ENCODE measurements around the gene KLF1.

KLF1 gene

DNA sequence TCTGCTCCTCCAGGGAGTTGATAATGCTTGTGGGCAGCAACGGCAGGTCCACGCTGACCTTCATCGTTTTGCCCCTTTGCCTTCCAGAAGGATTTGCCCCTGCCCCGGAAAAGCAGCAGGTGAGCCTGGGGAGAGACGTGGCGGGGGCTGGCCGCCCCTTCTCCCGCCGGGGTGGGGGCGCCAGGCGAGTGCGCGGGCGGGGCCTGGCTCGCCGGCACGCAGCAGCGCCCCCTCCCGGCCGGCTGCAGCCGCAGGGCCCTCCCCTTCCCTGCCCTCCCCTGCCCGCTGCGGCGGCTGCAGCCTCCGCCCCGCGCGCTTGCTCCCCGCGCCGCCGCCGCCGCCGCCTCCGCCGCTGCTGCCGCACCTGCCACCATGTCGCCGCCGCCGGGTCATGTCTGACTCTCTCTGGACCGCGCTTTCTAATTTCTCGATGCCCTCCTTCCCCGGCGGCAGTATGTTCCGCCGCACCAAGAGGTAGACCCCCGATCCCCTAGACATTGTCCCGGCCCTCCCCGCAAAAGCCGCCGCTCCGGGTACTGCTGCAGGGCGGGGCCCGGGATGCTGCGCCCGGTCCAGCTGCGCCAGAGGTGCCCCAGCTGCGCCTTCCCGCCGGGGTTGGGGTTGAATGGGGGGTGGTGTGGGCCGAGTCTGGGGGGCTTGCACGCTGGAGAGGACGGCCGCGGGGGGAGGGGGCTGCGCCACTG is 48.7 kb downstream of the KLF1 start, which contains the start of gene MAST1:
MAST1 (plus strand) TSS at position 334 of the 704 bp plus-strand sequence; CDS start at position 392, 58 bp downstream.
- DNase-seq (ENCODE audit: low read depth): no peak

DNA sequence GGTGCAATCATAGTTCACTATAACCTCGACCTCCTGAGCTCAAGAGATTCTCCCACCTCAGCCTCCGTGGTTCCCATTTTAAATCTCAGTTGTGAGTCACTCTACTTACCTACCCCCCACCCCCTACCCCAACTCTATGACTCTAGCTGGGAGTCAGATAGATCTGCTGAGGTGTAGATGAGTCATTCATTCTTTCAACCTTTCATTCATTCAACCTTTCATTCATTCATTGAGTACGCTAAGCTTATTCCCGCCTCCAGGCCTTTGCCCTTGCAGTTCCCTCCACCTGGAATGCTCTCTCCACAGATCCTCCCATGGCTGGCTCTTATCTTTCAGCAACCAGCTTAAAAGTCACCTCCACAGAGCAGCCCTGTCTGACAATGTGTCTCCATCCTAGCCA is 49.8 kb downstream of the KLF1 start:
- DNase-seq (ENCODE audit: low read depth): no peak

DNA sequence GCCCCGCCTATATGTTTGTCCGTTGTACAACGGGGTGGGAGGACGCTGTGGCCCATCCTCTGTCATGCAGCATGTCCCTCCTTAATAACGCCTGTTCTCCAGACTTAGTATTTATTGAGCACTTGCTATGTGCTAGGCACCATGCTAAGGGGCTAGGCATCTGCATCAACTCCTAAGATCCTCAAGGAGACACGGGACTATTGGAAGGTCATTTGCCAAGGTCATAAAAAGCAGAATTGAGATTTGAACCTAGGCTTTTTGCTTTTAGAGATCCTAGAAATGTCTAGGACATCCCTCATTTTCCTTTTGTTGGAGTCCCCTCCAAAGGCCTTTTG is 50.5 kb downstream of the KLF1 start:
- no peak for DNase-seq (ENCODE audit: low read depth)

DNA sequence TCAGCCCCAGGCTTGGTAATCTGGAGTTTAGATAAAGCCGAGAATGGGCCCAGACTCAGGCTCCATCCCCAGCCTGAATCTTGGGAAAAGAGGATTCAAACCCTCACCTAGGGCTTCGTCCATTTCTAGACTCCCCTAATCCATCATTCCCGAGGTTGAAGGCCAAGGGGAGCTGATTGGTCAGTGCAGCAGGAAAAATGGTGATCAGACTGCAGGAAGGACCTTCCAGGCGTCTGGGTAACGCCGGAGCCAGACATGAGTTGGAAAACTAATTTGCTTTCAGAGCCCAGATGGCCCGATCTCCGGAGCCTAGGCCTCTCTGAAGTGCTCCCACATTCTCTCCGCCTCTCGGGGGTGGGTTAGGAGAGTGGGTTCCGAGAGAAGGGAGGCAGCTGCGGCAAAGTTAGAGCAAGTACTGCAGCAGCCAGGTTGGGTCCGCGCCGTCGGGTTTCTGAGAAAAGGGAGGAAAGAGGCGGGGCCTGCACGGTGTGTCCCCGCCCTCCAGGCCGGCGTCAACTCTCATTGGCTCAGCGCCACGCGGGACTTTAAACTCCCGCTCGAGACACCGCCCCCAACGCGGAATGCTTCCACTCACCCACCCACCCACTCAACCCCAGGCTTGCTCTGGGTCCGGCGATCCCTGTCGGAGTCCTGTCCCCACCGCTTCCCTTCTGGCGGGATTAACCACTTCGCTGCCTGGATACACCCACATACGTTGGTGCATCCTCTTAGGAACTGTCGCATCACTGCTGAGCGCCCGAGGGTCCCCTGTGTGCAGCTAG is 51.8 kb downstream of the KLF1 start:
- DNase-seq (ENCODE audit: low read depth): no peak

DNA sequence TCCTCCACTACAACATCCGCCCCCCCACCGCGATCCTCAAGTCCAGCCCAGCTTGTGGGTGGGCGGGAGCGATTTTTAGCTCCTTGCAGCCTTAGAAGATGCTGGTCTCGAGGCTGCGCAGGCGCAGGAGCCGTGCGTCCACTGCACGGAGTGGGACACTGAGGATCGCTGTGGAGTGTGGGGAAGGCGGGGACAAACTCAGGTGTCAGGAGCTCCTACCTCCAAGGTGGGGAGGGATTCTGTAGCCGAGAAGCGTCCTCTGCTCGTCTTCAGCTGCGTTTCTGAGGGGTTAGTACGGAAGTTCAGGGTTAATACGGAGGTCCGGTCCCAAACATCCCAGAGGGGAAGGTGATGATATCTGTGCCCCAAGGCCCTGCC is 52.4 kb downstream of the KLF1 start, which contains the start of gene RTBDN:
RTBDN (minus strand) TSS at position 14 of the 378 bp plus-strand sequence. CDS start 4,600 bp downstream, outside the sequence.
- no peak for DNase-seq (ENCODE audit: low read depth)

Data from stromal cell of bone marrow (primary cell).